ENCODE data around the gene SUFU.

- TF ChIP-seq CTCF (IDR thresholded peaks at IDR 0.05; ENCODE audit: insufficient read depth, low read length, poor library complexity, severe bottlenecking) (no peak), EZH2phosphoT487 (conservative IDR thresholded peaks at IDR 0.05; ENCODE audit: low read length) (no peak)
Measured at GRCh38 chr10:102499356-102499755, 4.4 kb upstream of the SUFU start.

All from SU-DHL-6 (cell line).